Measurements from ENCODE around the gene LRP8. TPM values are rescaled to one million over a fixed set of nuclear protein-coding genes. Genes with fewer than 3 reads are reported as not detected.

The LRP8 gene
- total RNA-seq, 1 experiment from 2014 or later = 56.3 TPM

DNA sequence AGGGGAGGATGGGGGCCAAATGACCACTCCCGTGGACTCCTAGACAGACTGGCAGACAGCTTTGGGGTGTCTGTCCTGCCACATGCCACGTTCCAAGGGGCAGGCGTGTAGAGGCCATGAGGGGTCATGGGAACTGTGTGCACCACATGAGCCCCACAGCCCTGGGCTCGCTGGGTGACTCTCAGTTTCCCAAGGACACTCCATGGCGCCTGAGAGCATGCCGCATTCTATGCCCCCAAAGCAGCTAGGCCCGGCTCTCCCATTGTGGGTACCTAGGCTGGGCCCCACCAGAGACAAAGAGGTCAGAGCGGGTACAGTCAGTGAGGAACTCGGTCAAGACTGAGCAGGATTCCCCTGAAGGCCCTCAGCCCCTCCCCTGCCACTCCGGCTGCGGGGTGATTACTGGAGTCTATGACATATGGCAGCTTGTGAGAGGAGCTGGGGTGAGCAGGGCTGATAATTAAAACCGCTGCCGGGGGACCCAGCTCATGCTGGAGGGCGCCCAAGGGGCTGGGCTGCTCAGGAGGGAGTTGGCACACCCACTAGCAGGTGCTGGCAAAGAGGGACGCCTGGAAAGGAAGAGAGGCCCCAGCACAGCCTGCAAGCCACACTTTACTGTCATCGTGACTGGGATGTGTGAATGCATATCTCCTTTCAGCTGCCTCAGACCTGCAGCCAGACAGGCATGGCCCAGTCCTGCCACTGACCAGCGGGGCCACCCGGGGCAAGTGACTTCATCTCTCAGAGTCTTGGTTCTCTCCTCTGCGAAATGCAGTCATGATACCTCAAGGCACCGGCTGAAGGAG is 8.4 kb downstream of the LRP8 start:
- ChIA-PET CTCF (no interaction called here), POLR2A (no interaction called here), RAD21 (ENCODE audit: low non-redundant PET in 1 of 2, low total read pairs in 2 of 2, uncharacterized antibody in 2 of 2, unreplicated experiment in 2 of 2) (no interaction called here)
- no peaks in the 10 kb centered on the region for H3K9me2 ChIP-seq (ENCODE audit: insufficient read depth)
- intact Hi-C loops (cut with micrococcal nuclease) = no loop called here
- H3K9me3 ChIP-seq (ENCODE audit: control insufficient read depth in 1 of 2, insufficient read depth in 1 of 2, low read depth in 1 of 2, low read length in 2 of 2) = no peaks in the 10 kb centered on the region
- no peaks in the 10 kb centered on the region for H3K4me1 ChIP-seq (ENCODE audit: control insufficient read depth in 1 of 2, insufficient read depth in 2 of 2, low read length in 2 of 2)
- DNase-seq (ENCODE audit: low read depth, low spot score) (no peak), ATAC-seq (no peak)
- H3K36me3 ChIP-seq (ENCODE audit: control insufficient read depth in 1 of 2, insufficient read depth in 2 of 2, low read length in 2 of 2) = peaks cover 4 to 40% of the 10 kb centered on the region in 2 experiments; a peak in 2 of 4 replicates
- H3K9ac ChIP-seq (ENCODE audit: low read length) = no peak overlapping the region
- H3K4me3 ChIP-seq (replicated peaks in 1 of 2; ENCODE audit: low read depth in 1 of 2, low read length in 2 of 2) = no peak overlapping the region
- peaks cover 91% of the 10 kb centered on the region for H3K79me2 ChIP-seq (ENCODE audit: insufficient read depth, low read length)
- no peak overlapping the region for H3K4me2 ChIP-seq (ENCODE audit: low read length)
- no peak overlapping the region for H2AFZ ChIP-seq (ENCODE audit: low read depth, low read length, poor library complexity, severe bottlenecking)
- TF ChIP-seq SP1 (IDR thresholded peaks at IDR 0.05; ENCODE audit: low read depth) (no peak), CEBPB (IDR thresholded peaks at IDR 0.05; ENCODE audit: low read depth) (no peak), CTCF (IDR thresholded peaks at IDR 0.05 in 2 of 3, conservative IDR thresholded peaks at IDR 0.05 in 1 of 3; ENCODE audit: borderline replicate concordance in 1 of 3, insufficient read depth in 1 of 3, low read depth in 2 of 3, low read length in 2 of 3) (no peak), ELF1 (IDR thresholded peaks at IDR 0.05; ENCODE audit: borderline replicate concordance, low read depth) (no peak), EZH2phosphoT487 (IDR thresholded peaks at IDR 0.05; ENCODE audit: borderline replicate concordance) (no peak), SIN3A (IDR thresholded peaks at IDR 0.05; ENCODE audit: low read depth) (no peak), POLR2A (IDR thresholded peaks at IDR 0.05; ENCODE audit: borderline replicate concordance, extremely low read depth, insufficient read depth, insufficient read length) (no peak), YY1 (IDR thresholded peaks at IDR 0.05; ENCODE audit: extremely low read depth, insufficient replicate concordance, low read depth, low read length) (no peak), FOSL1 (IDR thresholded peaks at IDR 0.05; ENCODE audit: low read depth) (no peak), POLR2AphosphoS5 (IDR thresholded peaks at IDR 0.05; ENCODE audit: low read depth, low read length) (no peak), EGR1 (IDR thresholded peaks at IDR 0.05; ENCODE audit: low read depth) (no peak), MAX (IDR thresholded peaks at IDR 0.05) (no peak), EZH2 (IDR thresholded peaks at IDR 0.05) (no peak), ZFX (IDR thresholded peaks at IDR 0.05) (no peak), RAD21 (IDR thresholded peaks at IDR 0.05; ENCODE audit: low read depth) (no peak)
- TF ChIP-seq, protein P1, sequence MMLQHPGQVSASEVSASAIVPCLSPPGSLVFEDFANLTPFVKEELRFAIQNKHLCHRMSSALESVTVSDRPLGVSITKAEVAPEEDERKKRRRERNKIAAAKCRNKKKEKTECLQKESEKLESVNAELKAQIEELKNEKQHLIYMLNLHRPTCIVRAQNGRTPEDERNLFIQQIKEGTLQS (IDR thresholded peaks at IDR 0.05) = no peak
- BruUV-seq (replicated peaks) = no TSS peak
- H3K27me3 ChIP-seq (ENCODE audit: insufficient read depth, low read length) = no peaks in the 10 kb centered on the region
- H4K20me1 ChIP-seq (ENCODE audit: insufficient read depth) = no peaks in the 10 kb centered on the region
- H3K27ac ChIP-seq (ENCODE audit: low read depth, low read length) = no peak overlapping the region
